ENCODE results near the gene FBXL20. TPM values are rescaled to one million over a fixed set of nuclear protein-coding genes. Genes with fewer than 3 reads are reported as not detected.
"Not testable (repeated sequence)": the region's sequence is repeated elsewhere in the genome, so short reads cannot be mapped to it uniquely, and the experiment has no call there.

Gene FBXL20
- total and polyA plus RNA-seq, 9 of the 15 experiments (the other 6 are each of a cell fraction or from before 2014, with no cell fraction given), result 1.8 to 15.1 (median 5.6) TPM

DNA sequence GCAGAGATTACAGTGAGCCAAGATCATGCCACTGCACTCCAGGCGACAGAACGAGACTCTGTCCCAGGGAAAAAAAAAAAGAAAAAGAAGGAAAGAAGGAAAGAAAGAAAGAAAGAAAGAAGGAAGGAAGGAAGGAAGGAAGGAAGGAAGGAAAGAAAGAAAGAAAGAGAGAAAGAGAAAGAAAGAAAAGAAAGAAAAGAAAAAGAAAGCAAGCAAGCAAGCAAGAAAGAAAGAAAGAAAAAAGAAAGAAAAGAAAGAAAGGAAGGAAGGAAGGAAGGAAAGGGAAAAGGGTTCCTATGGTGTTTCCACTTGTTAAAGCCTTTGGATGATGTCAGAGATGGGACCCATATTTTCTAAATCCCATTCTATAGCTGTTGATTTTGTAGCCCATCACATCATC, 38.4 kb upstream of the FBXL20 start:
- peaks cover 78% of the 10 kb centered on the region for H3K36me3 ChIP-seq (ENCODE audit: control insufficient read depth, insufficient read depth, low read length)
- H3K4me2 ChIP-seq (ENCODE audit: insufficient read depth, low read length); BruUV-seq (replicated peaks); H3K27ac ChIP-seq (ENCODE audit: extremely low read depth, low read depth, low read length); H3K9me3 ChIP-seq (replicated peaks; ENCODE audit: control insufficient read depth, insufficient read depth, low read depth, low read length); H3K27me3 ChIP-seq (ENCODE audit: control insufficient read depth in 2 of 2, insufficient read depth in 2 of 2, low read length in 2 of 2); DNase-seq (ENCODE audit: extremely low read depth in 1 of 4, low spot score in 3 of 4); H3K9me1 ChIP-seq (ENCODE audit: control insufficient read depth, insufficient read depth, low read length); intact Hi-C loops (cut with micrococcal nuclease); H3K4me1 ChIP-seq (replicated peaks in 1 of 2; ENCODE audit: control insufficient read depth in 2 of 2, insufficient read depth in 2 of 2, low read length in 2 of 2); CTCF ChIA-PET (ENCODE audit: low intra/inter-chr PET ratio); H3K4me3 ChIP-seq; ATAC-seq; H3K9ac ChIP-seq (ENCODE audit: insufficient read depth in 1 of 2, low read depth in 2 of 2, low read length in 2 of 2); in situ Hi-C loops (cut with MboI); H2AFZ ChIP-seq (ENCODE audit: low read depth, low read length); H4K20me1 ChIP-seq (replicated peaks; ENCODE audit: control insufficient read depth, insufficient read depth, low read length); H3K79me2 ChIP-seq (ENCODE audit: control insufficient read depth, insufficient read depth, low read length); FAIRE-seq: not testable (repeated sequence)
- 92% methylated on average over 2 of the region's 2 CpGs for WGBS (ENCODE audit: insufficient coverage, low coverage, missing lambda C conversion rate)
- POLR2A ChIA-PET, result interaction anchor here (0.7 to 1.2 kb wide), 3 partner anchors 9 to 17 kb away, joined by 3 to 4 read pairs (median 3); partner anchors contain the start of gene MED1
- TF ChIP-seq, protein P1, sequence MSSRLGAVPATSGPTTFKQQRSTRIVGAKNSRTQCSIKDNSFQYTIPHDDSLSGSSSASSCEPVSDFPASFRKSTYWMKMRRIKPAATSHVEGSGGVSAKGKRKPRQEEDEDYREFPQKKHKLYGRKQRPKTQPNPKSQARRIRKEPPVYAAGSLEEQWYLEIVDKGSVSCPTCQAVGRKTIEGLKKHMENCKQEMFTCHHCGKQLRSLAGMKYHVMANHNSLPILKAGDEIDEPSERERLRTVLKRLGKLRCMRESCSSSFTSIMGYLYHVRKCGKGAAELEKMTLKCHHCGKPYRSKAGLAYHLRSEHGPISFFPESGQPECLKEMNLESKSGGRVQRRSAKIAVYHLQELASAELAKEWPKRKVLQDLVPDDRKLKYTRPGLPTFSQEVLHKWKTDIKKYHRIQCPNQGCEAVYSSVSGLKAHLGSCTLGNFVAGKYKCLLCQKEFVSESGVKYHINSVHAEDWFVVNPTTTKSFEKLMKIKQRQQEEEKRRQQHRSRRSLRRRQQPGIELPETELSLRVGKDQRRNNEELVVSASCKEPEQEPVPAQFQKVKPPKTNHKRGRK (tag; IDR thresholded peaks at IDR 0.05), result peak; percentile 86
- 0 out of 2 replicates have a peak, but pooled peaks have one; percentile 25 for TF ChIP-seq HBP1 (CRISPR knock-in tag; IDR thresholded peaks at IDR 0.05)
- TF ChIP-seq, protein P2, sequence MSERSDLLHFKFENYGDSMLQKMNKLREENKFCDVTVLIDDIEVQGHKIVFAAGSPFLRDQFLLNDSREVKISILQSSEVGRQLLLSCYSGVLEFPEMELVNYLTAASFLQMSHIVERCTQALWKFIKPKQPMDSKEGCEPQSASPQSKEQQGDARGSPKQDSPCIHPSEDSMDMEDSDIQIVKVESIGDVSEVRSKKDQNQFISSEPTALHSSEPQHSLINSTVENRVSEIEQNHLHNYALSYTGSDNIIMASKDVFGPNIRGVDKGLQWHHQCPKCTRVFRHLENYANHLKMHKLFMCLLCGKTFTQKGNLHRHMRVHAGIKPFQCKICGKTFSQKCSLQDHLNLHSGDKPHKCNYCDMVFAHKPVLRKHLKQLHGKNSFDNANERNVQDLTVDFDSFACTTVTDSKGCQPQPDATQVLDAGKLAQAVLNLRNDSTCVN (CRISPR knock-in tag; IDR thresholded peaks at IDR 0.05), result 0 out of 2 replicates have a peak, but pooled peaks have one; percentile 51
